ENCODE data around the gene PTPRG.

DNA sequence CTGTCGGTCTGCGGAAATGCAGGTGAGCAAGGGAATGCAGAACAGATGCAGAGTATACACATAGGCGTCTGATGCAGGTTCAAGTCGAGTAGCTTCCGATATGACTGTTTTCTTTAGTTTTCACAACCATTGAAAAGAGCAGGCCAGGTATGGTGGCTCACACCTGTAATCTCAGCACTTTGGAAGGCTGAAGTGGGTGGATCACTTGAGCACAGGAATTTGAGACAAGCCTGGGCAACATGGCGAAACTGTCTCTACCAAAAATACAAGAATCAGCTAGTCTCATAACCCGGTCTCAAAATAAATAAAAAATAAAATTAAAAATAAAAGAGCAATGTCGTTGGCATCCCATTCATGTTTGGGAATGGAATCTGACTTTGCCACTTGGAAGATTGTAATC lies 101.5 kb downstream of the PTPRG start:
- TF ChIP-seq, protein P1, sequence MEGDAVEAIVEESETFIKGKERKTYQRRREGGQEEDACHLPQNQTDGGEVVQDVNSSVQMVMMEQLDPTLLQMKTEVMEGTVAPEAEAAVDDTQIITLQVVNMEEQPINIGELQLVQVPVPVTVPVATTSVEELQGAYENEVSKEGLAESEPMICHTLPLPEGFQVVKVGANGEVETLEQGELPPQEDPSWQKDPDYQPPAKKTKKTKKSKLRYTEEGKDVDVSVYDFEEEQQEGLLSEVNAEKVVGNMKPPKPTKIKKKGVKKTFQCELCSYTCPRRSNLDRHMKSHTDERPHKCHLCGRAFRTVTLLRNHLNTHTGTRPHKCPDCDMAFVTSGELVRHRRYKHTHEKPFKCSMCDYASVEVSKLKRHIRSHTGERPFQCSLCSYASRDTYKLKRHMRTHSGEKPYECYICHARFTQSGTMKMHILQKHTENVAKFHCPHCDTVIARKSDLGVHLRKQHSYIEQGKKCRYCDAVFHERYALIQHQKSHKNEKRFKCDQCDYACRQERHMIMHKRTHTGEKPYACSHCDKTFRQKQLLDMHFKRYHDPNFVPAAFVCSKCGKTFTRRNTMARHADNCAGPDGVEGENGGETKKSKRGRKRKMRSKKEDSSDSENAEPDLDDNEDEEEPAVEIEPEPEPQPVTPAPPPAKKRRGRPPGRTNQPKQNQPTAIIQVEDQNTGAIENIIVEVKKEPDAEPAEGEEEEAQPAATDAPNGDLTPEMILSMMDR (conservative IDR thresholded peaks at IDR 0.05 in 1 of 2, IDR thresholded peaks at IDR 0.05 in 1 of 2; ENCODE audit: low read depth in 1 of 2, low read length in 2 of 2), result no peak
- TF ChIP-seq EZH2 (IDR thresholded peaks at IDR 0.05; ENCODE audit: low read length, missing control alignments), result no peak
